ENCODE results near the gene RIN3.

The RIN3 gene

DNA sequence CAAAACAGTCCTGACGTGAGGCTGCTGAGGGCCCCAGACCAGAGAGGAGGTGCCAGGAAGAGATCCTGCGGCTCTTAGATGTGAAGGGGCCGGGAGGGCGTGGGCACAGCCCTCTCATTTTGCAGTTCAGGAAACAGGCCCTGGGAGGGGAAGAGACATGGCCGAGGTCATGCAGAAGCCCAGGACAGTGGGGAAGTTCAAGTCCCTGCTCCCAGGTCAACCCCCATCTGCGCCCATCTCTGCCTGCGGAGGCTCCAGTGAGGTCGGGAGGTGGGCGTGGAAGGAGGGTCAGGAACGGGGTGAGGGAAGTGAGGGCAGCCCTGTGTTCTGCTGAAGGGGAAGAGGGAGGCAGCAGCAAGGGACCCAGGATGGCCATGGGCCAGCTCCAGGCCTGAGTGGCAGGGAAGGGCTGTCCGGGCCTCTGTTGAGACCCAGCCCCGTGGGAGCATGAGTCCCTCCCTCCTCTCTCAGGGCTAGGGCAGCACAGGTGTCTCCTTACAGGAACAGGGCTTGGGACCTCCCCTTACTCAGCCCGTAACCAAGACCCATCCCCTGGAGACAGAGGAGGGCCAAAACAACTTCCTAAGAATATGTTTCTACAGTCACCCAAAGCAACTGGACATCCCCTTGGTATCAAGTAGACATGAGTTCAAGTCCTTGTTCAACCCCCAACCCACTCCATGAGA, 144.0 kb downstream of the RIN3 start:
- DNase-seq (ENCODE audit: extremely low read depth, low read depth): no peak
- TF ChIP-seq, protein P1, sequence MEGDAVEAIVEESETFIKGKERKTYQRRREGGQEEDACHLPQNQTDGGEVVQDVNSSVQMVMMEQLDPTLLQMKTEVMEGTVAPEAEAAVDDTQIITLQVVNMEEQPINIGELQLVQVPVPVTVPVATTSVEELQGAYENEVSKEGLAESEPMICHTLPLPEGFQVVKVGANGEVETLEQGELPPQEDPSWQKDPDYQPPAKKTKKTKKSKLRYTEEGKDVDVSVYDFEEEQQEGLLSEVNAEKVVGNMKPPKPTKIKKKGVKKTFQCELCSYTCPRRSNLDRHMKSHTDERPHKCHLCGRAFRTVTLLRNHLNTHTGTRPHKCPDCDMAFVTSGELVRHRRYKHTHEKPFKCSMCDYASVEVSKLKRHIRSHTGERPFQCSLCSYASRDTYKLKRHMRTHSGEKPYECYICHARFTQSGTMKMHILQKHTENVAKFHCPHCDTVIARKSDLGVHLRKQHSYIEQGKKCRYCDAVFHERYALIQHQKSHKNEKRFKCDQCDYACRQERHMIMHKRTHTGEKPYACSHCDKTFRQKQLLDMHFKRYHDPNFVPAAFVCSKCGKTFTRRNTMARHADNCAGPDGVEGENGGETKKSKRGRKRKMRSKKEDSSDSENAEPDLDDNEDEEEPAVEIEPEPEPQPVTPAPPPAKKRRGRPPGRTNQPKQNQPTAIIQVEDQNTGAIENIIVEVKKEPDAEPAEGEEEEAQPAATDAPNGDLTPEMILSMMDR (IDR thresholded peaks at IDR 0.05; ENCODE audit: low read depth, low read length): no peak

DNA sequence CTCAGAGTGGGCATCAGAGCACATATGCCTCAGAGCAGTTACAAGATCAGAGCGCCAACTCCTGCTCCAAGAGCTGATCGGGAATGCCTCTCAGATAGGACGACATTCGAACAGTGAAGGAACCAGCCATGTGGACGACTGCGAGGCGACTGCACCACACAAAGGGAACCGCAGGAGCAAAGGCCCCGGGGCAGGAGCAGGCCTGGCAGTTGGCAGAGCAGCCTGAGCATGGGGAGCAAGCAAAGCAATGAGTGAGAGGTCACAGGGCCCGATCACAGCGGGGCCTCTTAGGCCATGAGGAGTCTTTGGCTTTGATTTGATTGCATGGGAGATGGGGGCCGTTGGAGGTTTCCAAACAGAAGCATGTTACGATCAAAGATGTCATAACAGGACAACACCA, 144.6 kb downstream of the RIN3 start:
- TF ChIP-seq, protein P1 (IDR thresholded peaks at IDR 0.05; ENCODE audit: low read depth, low read length): no peak
- no peak for DNase-seq (ENCODE audit: extremely low read depth, low read depth)

DNA sequence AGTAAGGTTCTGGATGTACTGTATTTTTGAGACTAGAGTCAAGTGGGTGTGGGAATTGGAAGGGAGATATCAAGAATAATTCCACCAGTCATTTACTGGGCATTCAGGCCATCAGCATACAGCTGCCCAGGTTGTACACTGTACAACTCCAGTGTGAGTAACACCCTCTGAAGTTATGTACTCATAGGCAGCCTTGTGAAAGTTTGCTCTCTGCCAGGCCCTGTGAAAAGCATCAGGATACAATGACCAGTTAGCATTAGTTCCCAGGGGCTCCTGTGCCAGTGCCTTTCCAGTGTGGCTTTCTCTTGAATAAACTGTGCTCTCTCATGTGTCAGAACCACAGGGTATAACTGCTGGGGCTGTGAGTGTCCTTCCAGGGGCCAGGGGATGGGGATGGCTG, 145.1 kb downstream of the RIN3 start:
- DNase-seq (ENCODE audit: extremely low read depth, low read depth): no peak
- TF ChIP-seq, protein P1 (IDR thresholded peaks at IDR 0.05; ENCODE audit: low read depth, low read length): no peak

DNA sequence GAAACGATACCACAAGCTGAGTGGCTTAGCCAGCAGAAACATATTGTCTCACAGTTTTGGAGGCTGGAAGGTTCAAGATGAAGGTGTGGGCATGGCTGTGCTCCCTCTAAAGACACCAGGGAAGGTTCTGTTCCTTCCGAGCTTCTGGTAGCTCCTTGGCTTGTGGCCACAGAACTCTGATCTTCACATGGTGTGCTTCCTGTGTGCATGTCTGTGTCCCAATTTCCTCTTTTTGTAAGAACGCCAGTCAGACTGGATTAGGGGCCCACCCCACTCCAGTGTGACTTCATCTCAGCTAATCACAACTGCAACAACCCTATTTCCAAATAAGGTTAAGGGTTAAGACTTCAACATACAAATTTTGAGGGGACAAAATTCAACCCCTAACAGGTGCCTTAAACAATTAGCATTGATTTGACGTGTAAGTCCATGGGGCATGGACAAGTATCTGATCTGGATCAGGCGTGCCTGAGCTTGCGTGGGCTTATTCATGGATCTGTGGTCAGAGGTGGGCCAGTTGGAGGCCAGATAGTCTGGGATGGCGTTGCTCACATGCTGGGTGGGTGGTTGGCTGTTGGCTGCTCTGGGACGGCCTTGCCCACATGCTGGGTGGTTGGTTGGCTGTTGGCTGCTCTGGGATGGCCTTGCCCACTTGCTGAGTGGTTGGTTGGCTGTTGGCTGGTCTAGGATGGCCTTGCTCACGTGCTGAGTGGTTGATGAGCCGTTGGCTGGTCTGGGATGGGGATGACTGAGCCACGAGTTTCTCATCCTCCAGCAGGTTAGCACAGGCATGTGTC, 146.4 kb downstream of the RIN3 start:
- TF ChIP-seq, protein P1 (IDR thresholded peaks at IDR 0.05; ENCODE audit: low read depth, low read length): no peak
- DNase-seq (ENCODE audit: extremely low read depth, low read depth): no peak

DNA sequence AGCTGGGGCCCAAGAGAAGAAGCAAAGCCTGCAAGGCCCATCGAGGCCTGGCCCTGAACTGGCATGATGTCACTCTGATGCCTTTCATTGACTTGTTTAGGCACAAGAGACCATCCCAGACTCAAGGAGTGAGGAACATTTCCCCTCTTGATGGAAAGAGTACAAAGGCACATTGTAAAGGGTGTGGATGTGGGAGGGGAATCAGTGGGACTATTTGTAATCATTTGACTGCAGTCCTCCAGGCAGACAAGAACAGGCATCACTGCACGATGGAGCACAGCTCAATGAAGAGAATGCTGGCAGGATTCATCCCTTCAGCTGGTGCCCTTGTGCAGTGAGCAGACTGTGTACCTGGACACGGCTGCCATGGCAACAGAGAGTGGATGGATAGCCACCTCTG, 147.0 kb downstream of the RIN3 start:
- TF ChIP-seq, protein P1 (IDR thresholded peaks at IDR 0.05; ENCODE audit: low read depth, low read length): no peak
- DNase-seq (ENCODE audit: extremely low read depth, low read depth): no peak

DNA sequence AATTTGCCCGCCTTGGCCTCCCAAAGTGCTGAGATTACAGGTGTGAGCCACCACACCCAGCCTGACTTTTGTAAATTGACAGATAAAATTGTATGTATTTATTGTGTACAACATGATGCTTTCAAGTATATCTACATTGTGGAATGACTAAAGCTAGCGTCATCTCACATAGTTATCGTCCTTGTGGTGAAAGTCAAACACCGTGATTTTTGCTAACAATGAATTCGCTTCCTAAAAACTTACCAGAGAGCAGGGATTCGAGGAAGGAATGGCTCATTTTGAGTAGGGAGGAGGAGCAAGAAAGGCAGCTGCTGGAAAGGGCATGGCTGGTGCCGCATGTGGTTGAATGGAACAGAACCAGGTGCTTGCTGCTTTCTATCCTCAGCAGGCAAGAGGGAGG, 149.5 kb downstream of the RIN3 start:
- TF ChIP-seq, protein P1 (IDR thresholded peaks at IDR 0.05; ENCODE audit: low read depth, low read length): no peak
- DNase-seq (ENCODE audit: extremely low read depth, low read depth): no peak

DNA sequence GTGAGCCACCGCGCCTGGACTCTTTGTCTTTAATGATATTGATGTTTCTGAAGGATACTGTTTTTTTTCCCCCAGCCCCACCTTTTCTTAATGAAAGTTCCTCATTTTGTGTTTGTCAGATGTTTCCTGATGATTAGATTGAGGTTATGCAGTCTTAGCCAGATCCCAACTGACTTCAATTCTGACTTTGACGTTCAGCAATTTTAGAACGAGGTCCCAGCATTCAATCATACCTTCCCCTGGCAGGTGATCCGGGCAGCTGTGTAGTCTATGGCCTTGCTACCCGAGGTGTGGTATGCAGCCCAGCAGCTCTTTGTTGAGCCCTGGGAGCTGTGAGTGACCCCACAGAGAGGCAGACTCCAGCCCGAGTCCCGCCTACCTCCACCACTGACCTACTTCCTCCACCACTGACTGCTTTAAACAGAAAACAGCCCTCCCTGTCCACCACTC, 152.1 kb downstream of the RIN3 start:
- DNase-seq (ENCODE audit: extremely low read depth, low read depth): no peak
- TF ChIP-seq, protein P1 (IDR thresholded peaks at IDR 0.05; ENCODE audit: low read depth, low read length): no peak
